Caki2 (cell line): Measurements from ENCODE around the gene FAM217B. TPM values are rescaled to one million over a fixed set of nuclear protein-coding genes. Genes with fewer than 3 reads are reported as not detected.

Source experiments
- DNase-seq: peaks from one replicate; pipeline ENCODE4 v3.0.0-alpha.2; 2015; ENCODE audit warnings: low read depth
- in situ Hi-C: cut with HindIII; loops from 2 replicates; pipeline ENCODE4 v1.10.0; 2016; ENCODE audit warnings: low sequenced_read_pairs, low pct_unique_long_range_greater_than_20kb, mixed read lengths
- total RNA-seq: library from RNA; depleted of rRNA; stranded (reverse); fragments of >200 nt; shearing (Covaris generic); gene quantifications from 2 replicates; pipeline ENCODE4 v1.2.3, GENCODE V29; 2014; ENCODE audit warnings: low replicate concordance; rRNA removed

The FAM217B gene, protein sequence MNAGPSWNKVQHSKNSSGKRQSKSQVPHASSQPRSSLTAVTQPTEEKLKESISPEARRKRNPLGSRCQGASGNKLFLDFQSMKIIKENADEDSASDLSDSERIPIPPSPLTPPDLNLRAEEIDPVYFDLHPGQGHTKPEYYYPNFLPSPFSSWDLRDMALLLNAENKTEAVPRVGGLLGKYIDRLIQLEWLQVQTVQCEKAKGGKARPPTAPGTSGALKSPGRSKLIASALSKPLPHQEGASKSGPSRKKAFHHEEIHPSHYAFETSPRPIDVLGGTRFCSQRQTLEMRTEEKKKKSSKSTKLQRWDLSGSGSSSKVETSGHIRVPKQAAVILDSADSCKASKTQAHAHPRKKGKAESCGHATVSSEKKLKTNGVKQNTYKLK
- 10.4 and 11.8 TPM in 2 replicates for total RNA-seq

DNA sequence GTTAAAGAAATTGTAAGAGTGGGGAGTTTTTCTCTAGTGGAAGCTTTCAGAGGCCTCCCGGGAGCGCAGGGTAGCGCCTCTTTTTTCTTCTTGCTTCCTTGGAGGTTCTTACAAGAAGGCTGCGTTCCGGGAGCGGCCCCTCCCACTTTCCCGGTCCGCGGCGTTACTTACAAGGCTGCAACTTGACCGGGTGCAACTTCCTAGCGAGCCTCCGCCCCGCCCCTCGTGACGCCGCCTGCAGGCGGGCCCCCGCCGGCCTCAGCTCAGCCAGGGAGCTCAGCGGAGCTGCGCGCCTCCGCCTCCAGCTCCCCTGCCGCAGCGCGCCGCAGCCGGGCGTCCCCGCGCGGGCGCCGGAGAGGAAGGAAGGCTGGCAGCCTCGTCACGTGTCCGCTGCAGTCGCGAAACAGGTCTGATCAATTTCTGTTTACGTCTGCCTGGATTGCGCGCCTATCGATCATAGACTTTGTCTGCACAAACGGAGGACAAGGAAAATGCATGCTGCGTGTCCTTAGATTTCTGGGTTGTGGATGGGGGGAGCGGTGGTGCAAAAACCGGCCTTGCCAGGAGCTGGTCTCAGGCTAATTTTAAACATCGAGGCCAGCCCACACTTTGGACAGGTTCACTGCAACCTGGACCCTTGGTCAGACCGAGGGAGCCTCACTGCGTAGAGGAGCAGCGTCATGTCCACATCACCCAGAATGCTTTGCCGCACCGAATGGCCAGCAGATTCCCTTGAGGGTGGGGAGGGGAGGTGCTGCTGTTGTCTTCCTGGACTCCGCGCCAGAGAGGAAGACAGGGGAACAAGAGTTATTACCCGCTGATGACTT is at the start of gene FAM217B, which contains the start of gene PPP1R3D:
Gene FAM217B, plus strand, starts transcription at position 261 of the 827 bp plus-strand sequence. CDS start 3,555 bp downstream, outside the sequence.
Gene PPP1R3D, minus strand, starts transcription at position 177 of the 827 bp plus-strand sequence. CDS start 374 bp downstream, outside the sequence.
- in situ Hi-C loops: no loop called here

DNA sequence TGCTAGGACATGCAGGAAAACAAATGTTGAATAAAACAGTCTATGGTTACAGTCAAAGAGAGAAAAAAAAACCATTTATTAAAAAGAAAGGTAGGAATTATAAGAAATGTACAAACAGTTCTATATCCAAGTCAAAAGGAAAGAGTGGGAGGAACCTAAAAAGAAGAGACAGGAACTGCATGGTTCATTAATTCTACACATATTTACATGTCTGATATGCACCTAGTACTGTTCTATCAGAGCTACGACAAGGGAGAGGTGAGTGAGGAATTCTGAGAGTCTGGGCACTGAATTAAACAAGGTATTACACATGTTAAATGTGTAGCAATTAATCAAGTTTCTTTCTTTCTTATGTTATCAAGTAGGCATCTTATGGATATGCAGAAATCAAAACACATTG is 48.6 kb upstream of the FAM217B start:
- peak; percentile 30 for DNase-seq
- in situ Hi-C loops: no loop called here

More for the DNA sequence above, at the start of gene FAM217B, which contains the start of gene PPP1R3D:
- DNase-seq: peak; percentile 97

DNA sequence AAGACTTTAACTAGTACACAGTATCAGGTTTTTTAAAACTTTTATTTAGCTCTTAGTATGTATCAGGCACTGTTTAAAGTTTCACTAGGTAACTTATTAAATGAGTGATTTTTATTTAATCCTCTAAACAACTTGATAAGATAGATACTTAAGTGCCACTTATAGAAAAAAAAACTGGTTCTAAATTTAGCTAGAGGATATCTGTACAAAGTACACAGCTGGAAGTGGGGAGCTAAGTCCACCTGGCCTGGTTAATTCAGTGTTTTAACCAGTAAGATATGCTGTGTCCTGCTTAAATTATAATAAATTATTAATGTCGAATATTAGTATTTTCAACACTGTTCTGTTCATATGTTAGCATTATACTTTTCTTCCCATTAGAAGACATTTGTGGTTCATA is 44.3 kb upstream of the FAM217B start:
- DNase-seq: no peak
- in situ Hi-C loops: no loop called here

DNA sequence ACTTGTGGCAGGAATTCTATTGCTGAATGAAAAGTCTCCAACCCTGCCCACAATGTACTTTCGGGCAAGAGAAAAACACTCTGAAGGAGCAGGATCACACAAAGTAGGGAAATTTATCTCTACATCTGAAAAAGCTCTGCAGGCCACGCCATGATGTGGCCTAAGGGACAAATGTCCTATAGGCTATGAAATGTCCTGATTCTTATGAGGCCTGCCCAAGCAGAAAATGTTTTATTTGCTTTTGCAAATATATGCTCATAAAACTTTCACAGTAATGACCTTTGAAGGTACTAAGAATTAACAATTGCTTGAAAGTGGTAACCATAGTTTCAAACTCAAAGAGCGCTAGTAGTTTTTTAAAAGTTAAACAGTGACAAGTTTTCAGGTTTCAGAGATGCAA is 37.7 kb upstream of the FAM217B start:
- no peak for DNase-seq
- in situ Hi-C loops: no loop called here

DNA sequence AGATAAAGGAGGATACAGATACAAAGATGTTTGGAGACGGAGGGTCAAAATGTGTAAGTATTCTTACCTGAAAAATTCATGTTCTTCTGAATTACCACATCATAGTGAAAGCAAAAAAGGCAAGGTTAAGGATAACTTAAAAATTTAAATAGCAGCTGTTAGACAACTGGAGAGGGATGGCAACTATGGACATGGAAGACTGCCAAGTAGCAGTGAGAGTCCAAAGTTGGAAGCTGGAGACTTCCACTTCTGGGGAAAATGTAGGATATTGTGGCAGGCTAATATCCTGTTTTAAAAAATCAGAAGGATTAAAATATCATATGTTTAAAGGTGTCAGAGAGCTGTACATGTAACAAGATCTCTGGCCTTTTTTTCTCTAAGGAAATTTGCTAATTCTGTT is 36.6 kb upstream of the FAM217B start:
- no peak for DNase-seq
- in situ Hi-C loops: no loop called here

DNA sequence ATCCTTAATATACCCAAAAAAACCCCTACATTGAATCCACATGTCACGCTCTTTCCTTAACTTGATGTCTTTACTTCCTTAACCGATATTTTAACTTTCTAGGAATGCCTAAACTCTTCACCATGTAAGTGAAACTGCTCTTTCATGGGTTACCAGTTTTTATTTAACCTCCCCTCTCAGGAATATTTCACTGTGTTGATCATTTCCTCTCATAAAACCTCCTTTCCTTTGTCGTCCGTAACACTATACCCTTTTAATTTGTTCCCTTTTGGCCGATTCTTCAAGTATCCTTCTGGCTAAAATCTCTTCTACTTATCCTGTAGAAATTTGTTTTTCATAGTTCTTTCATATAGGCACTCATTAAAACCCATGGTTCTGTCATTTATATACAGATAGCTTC is 31.3 kb upstream of the FAM217B start:
- DNase-seq: no peak

DNA sequence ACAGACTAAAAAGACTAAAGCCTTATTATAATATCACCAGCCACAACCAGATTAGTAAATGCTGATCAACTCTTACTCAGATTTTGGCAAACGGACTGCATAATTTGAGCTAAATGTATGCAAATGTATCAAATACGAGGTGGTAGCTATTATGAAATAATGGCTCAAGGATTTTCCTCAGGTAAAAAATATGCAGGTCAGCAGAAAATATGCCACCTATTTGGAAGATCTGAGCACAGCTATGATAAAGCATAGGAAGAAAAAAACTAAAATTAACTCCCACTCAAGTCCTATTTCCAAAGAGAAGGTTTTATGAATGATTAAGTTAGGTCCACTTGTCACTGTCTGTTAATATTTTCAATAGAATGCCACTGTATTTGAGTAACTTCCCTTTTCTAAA is 29.1 kb upstream of the FAM217B start:
- no peak for DNase-seq
- in situ Hi-C loops: no loop called here

More for the DNA sequence above, 31.3 kb upstream of the FAM217B start:
- in situ Hi-C loops: no loop called here

DNA sequence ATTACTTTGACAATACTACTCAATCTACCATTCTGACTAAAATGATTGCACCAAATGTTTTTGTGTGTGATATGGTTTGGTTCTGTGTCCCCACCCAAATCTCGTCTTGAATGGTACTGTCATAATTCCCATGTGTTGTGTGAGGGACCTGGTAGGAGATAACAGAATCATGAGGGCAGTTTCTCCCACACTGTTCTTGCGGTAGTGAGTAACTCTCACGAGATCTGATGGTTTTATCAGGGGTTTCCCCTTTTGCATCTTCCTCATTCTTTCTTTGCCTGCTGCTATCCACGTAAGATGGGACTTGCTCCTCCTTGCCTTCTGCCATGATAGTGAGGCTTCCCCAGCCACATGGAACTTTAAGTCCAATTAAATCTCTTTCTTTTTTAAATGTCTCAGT is 27.6 kb upstream of the FAM217B start:
- DNase-seq: no peak
- in situ Hi-C loops: no loop called here

DNA sequence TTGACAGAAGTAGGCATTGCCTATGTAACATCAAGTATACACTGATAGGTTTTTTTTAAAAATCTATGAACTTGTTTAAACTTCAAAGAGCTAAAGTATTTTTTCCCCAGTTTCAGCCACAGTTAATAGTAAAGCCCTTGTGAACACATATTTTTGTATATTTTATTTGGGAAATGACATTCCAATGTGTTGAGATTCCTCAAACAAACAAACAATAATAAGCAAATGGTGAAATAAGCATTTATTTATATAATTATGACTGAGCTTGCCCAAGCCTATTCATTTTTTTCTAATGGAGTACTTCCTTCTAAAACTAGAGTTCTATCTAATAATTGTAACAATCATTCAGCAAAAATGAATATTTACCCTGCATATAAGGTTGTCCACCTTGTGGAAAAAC is 19.2 kb upstream of the FAM217B start:
- no peak for DNase-seq
- in situ Hi-C loops: no loop called here

DNA sequence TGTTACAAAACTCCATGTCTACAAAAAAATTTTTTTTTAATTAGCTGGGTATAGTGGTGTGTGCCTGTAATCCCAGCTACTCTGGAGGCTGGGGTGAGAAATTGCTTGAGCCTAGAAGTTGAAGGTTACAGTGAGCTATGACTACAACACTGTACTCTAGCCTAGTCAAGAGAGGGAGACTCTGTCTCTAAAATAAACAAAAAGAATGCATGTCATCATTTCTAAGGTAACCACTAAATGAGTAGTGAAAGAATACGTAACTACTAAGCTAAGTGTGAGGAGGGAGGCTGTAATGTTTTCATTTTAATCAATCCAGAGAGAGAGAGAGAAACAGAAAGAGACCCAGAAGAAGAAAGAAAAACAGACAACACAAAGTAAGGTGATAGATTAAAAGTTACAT is 16.7 kb upstream of the FAM217B start:
- DNase-seq: peak; percentile 59
- in situ Hi-C loops: no loop called here

DNA sequence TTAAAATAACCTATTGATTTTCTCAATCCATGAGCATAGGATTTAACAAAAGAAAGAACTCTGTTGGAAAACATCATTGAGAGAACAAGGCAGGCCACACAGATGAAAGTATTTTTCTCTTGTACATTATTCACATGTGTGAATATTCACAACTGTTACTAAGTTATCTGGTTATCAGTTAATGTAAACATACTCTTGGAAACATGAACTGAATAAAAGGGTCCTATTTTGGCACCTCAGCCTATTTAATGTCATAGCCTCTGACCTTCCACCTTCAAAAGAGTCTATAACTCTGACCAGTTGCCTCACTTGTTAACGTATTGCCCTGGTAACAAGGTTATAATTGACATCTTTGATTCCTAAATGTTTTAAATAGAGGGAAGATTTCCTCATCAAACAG is 14.8 kb upstream of the FAM217B start:
- no peak for DNase-seq
- in situ Hi-C loops: no loop called here

DNA sequence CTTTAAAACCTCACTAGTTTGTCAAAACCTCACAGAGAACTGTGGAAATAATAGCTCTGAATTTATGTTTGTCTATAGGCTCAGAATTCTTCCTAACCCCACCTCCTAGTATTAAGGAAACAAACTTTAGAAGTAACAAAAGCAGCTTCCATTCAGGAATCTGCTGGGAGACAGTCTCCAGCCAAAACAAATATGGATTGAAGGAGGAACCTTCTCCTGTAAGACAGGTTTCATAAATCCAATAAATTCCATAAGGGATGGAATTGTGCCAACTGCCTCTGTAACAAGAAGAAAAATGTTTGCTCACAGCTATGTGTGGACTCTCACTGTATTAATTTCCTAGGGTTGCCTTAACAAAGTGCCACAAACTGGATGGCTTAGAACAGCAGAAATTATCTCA is 14.3 kb upstream of the FAM217B start:
- in situ Hi-C loops: no loop called here
- no peak for DNase-seq

DNA sequence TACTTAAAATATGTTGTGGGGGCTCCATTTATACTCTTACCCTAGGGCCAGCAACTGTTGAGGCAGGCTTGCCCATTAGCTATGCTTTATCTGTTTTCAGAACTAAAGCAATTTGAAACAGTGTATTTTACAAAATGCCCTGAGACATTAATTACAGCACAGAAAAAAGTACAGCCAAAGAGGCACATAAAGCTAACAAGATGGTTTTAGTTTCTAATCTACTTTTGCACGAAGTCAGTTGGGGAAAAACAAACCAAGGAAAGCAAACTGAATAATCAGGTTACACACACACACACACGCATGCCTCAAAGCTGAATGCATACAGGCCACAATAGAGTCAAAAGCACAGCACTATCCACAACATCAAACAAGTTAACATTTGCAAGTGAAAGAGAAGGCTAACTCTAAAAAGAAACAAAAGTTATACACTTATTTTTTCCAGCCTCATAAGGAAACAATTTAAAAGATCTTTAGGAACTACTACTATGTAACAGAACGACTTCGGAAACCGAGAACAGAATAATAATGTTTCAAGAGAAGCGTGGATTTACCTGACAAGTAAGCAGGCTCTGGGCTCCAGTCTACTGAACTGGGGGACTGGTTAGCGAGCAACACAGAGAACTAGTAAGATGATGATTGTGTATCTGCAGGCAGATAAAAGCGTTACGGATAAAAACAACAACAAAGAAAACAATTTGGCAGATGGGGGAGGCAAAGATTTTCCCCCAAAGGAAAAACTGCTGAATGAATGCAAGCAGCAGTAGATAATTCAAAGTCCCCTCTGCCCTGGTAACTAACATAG is 8.5 kb upstream of the FAM217B start:
- in situ Hi-C loops: no loop called here
- no peak for DNase-seq

DNA sequence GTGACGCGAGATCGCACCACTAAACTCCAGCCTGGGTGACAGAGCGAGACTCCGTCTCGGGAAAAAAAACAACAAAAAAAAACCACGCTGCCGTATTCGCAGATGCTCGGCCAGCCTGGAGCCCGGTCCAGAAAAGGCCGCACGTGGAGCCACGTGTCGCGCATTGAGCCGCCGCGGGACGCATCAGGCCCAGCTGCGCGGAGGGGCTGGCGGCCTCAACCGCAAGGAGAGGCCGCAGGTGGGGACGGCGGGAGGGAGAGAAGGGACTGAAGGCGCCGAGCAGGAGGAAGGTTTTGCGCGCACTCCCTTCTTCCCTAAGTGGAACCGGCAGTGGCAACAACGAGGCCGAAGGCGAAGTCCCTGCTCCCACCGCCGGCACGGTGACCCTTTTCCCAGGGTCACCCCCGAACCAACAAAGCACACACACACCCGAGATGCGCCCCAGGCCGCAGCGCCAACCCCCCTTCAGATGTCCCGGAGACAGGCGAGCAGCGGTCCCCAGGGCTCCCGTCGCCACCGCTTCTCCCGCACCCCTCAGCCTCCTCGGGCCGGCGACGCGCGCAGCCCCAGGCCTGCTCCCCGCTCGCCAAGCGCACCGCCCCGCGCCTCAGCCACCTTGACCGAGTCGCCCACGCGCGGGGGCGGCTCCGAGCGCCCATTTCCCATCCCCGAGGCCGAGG is 7.4 kb upstream of the FAM217B start:
- in situ Hi-C loops: no loop called here
- no peak for DNase-seq

DNA sequence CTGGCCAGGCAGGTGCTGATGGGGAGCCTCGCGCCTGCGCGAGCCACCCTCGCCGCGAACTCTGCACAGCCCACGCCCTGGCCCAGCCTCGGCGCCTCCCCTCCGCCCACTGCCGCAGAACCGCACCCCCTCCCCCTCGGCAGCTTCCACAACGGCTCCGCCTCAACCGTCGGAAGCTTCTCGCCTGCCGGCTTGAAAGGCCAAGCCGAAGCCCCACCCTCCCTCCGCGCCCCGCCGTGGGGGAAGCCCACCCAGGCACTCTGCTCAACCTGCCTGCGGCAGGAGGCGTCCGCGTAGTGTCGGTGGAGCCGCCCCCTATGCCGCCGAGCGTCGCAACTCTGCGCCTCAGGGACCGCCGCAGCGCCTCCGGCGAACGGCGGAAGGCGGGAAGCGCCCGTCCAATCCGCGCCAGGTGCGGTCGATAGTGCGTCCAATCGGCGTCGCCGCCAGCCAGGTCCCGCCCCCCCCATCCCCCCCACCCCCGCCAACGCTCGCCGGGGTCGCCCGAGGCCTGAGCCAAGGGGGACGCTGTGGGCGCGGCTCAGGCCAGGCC is 6.8 kb upstream of the FAM217B start, which contains the start of gene SYCP2:
Gene SYCP2, minus strand, starts transcription at position 342 of the 553 bp plus-strand sequence. CDS start 11,224 bp downstream, outside the sequence.
- in situ Hi-C loops: no loop called here
- DNase-seq: peak; percentile 94

DNA sequence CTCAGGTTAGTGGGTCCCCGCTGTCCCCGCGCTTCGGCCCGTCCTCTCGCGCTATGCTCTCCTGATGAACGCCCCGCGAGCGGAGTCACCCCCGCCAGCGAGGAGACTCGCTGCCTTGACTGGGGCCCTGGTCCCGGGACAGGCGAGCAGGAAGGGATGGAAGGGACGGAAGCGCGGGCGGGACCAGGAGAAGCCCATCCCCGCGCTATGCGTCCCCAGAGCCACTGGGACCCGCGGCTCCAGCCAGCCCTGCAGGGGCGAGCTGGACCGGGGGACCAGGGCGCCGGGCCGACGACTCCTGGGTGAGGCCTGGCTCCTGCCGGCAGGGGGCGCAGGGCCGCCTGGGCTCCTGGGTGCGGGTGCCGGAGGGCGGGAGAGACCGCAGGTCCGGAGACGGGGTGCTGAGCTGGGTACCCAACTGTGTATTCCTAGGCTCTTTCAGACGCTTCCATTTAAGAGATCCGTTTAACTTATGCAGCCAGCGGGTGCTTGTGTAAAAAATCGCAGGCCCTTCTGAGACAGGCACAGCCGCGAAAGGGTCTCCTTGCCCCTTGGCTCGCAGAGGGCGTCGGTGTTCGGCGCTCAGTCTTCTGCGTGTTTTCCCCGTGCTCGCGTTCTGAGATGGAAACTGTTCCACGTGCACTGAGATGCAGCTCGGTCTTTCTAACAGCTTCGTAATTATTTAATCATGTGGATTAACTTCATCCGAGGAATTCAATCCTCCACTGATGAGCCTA is 6.2 kb upstream of the FAM217B start:
- in situ Hi-C loops: no loop called here

More for the DNA sequence above, 6.2 kb upstream of the FAM217B start:
- DNase-seq: peak; percentile 94
